Measurements from ENCODE around the gene ATOSB. TPM values are rescaled to one million over a fixed set of nuclear protein-coding genes. Genes with fewer than 3 reads are reported as not detected.

Gene ATOSB
- total and polyA plus RNA-seq, 9 donors: 2.5 to 12.2 (median 7.1) TPM

DNA sequence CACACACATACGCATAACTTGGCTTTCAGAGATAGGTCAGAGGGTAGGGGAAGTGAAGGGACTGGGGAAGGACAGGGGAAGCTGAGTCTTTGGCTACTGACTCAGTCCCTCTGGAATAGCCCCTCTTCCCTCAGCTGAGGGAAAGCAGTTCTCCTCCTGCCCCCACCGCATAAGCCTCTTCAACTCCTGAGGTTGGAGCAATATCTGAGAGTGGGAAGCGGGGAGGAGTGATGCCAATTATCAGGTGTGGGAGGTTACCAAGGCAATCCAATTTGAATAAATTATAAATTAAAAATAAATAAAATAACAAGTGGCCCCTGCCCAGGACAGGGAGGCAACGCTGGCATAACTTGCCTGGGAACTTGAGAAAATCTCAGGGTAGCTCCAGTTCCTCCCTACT, 11.1 kb downstream of the ATOSB start:
- Histone ChIP-seq H3K9me3 (no peaks in the 10 kb centered on the region), H3K36me3 (no peaks in the 10 kb centered on the region), H3K4me1 (ENCODE audit: insufficient read depth) (peaks cover 12% of the 10 kb centered on the region), H3K27me3 (no peaks in the 10 kb centered on the region), H3K4me3 (no peak overlapping the region), H3K27ac (no peak overlapping the region)
- WGBS, 3 donors: 80 to 90% (median 82%) methylated on average over 4 of the region's 4 CpGs
- intact Hi-C loops (cut with DNase I): no loop called here
- no peak for DNase-seq
- TF ChIP-seq CTCF (IDR thresholded peaks at IDR 0.05) (no peak), EP300 (IDR thresholded peaks at IDR 0.05) (no peak), POLR2A (IDR thresholded peaks at IDR 0.05) (no peak)

GRCh38 chr9:35103660-35104191, 11.9 kb downstream of the ATOSB start:
- Histone ChIP-seq H3K36me3 (no peaks in the 10 kb centered on the region), H3K4me1 (ENCODE audit: insufficient read depth) (peaks cover 12% of the 10 kb centered on the region), H3K9me3 (no peaks in the 10 kb centered on the region), H3K4me3 (no peak overlapping the region), H3K27me3 (no peaks in the 10 kb centered on the region), H3K27ac (peak overlapping the region in 1 of 2 donors; percentile 62)
- intact Hi-C loops (cut with DNase I): no loop called here
- no peak for DNase-seq
- TF ChIP-seq EP300 (IDR thresholded peaks at IDR 0.05): no peak
- TF ChIP-seq POLR2A (IDR thresholded peaks at IDR 0.05): no peak
- no peak for TF ChIP-seq CTCF (IDR thresholded peaks at IDR 0.05)
- WGBS, 3 donors: 27 to 31% (median 30%) methylated on average over 5 of the region's 5 CpGs

DNA sequence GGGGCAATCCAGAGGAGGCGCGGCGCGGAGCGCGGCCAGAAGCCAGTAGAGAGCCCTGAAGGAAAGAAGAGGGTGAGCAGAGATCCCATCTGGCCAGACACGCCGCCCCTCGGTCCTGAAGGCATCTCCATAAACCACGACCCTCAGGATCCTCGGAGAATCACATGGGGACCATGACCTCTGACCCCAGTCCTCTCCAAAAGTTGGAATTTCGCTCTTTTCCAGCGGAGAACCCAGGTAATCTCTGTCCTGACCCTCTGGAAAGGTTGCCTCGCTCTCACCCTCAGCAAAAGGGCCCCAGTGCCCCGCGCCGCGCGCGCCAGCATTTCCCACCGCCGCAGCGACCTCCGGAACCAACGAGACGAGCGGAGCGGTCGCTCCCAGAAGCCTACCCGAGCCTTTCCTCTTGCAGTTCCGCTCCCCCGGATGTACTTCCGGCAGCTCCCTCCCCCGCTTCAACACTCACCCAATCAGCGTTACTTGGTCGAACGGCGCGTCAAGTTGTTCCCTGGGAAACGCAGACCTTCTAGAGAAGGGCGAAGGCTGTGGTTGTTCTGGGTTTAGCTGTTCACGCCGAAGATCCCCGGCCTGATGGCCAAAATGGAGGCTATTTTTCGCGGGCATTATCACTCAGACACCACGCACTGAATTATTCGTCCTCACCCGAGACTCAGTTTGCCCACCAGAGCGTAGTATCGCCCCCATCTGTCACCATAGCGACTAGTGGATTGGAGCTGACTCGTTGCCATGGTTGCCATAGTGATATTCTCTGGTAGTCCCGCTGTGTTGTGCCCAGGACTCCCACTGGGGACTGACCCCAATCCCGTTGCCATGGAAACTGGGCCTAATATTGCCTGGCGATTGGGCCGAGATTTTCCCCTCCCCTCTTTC, 12.6 kb downstream of the ATOSB start, which contains the start of gene STOML2:
TSS of gene STOML2 (minus strand) at position 363 of the 891 bp plus-strand sequence. CDS start at position 326, 37 bp downstream.
- Histone ChIP-seq H3K27ac (peak within 1 kb of the TSS; percentile 62 to 64), H3K4me1 (ENCODE audit: insufficient read depth) (peaks cover 12% of the 10 kb centered on the region), H3K9me3 (no peaks in the 10 kb centered on the region), H3K36me3 (no peaks in the 10 kb centered on the region), H3K4me3 (peak within 1 kb of the TSS; percentile 59), H3K27me3 (no peaks in the 10 kb centered on the region)
- DNase-seq: peak; percentile 92 to 96 (median 93)
- TF ChIP-seq EP300 (IDR thresholded peaks at IDR 0.05) (no peak), POLR2A (IDR thresholded peaks at IDR 0.05) (peak; percentile 76), CTCF (IDR thresholded peaks at IDR 0.05) (no peak)
- intact Hi-C loops (cut with DNase I): no loop called here
- 0 to 1% (median 1%) methylated on average over 57 of the region's 57 CpGs for WGBS, 3 donors

GRCh38 chr9:35102465-35102768, 13.2 kb downstream of the ATOSB start:
- H3K4me3 ChIP-seq: peak overlapping the region; percentile 59
- H3K27ac ChIP-seq: peak overlapping the region; percentile 62 to 64
- peaks cover 12% of the 10 kb centered on the region for H3K4me1 ChIP-seq (ENCODE audit: insufficient read depth)
- no peak for DNase-seq
- 1 to 2% (median 1%) methylated on average over 10 of the region's 10 CpGs for WGBS, 3 donors
- no peaks in the 10 kb centered on the region for H3K36me3 ChIP-seq
- intact Hi-C loops (cut with DNase I): no loop called here
- no peaks in the 10 kb centered on the region for H3K9me3 ChIP-seq
- no peak for TF ChIP-seq EP300 (IDR thresholded peaks at IDR 0.05)
- no peak for TF ChIP-seq POLR2A (IDR thresholded peaks at IDR 0.05)
- no peak for TF ChIP-seq CTCF (IDR thresholded peaks at IDR 0.05)
- no peaks in the 10 kb centered on the region for H3K27me3 ChIP-seq

Measured in ovary (tissue), 9 donors.